IMR-90 (cell line): ENCODE results near the gene ACTN1. TPM values are rescaled to one million over a fixed set of nuclear protein-coding genes. Genes with fewer than 3 reads are reported as not detected.

Experiments used
- ATAC-seq: fragments of 200-7000 bp; cut with Tn5 transposase; 2 replicates; pipeline ENCODE4 v1.9.1; 2020; ENCODE audit warnings: low read depth, mild to moderate bottlenecking, moderate library complexity
- BruUV-seq: library from RNA; stranded (reverse); fragments of 400-500 nt; replicated peaks from 2 replicates; lab custom pipeline; 2021; lab: Mats Ljungman, UMichigan
- CTCF ChIA-PET: fragments of 300-600 bp; formaldehyde crosslinking; extraction: SDS; loops from one replicate; lab custom pipeline; 2021; ENCODE audit warnings: antibody characterized with exemption; lab: Yijun Ruan, JAX
- POLR2A ChIA-PET: fragments of 300-600 bp; sonication (Branson Sonifier 250); formaldehyde crosslinking; loops from one replicate; lab custom pipeline; 2022; ENCODE audit warnings: antibody characterized with exemption; ENCODE audit not compliant: unreplicated experiment; lab: Charles Lee
- DNase-seq: peaks from one replicate; pipeline ENCODE4 v3.0.0; 2013
- H2AFZ ChIP-seq: replicated peaks from 2 replicates; pipeline ENCODE3; 2013; ENCODE audit warnings: low read length, mild to moderate bottlenecking; ENCODE audit not compliant: poor library complexity
- H2AK5ac ChIP-seq: 2 replicates; pipeline ENCODE4 v1.6.1; 2013; ENCODE audit warnings: low read depth, low read length, inconsistent platforms
- H2AK9ac ChIP-seq: replicated peaks from 2 replicates; pipeline ENCODE3; 2013; ENCODE audit warnings: mild to moderate bottlenecking, low read depth, low read length, moderate library complexity; ENCODE audit not compliant: poor library complexity
- H2BK120ac ChIP-seq: 2 replicates; pipeline ENCODE4 v1.6.1; 2013; ENCODE audit warnings: low read depth, low read length, inconsistent platforms
- H2BK15ac ChIP-seq: 3 replicates; pipeline ENCODE4 v1.6.1; 2013; ENCODE audit warnings: low read depth, low read length, inconsistent platforms
- H2BK20ac ChIP-seq: 2 replicates; pipeline ENCODE4 v1.6.1; 2013; ENCODE audit warnings: low read depth, mild to moderate bottlenecking, inconsistent platforms, low read length, moderate library complexity
- H2BK5ac ChIP-seq: 2 replicates; pipeline ENCODE4 v1.6.1; 2013; ENCODE audit warnings: mild to moderate bottlenecking, low read depth, low read length, inconsistent platforms; ENCODE audit not compliant: poor library complexity, severe bottlenecking
- H3K14ac ChIP-seq: replicated peaks from 2 replicates; pipeline ENCODE4 v1.6.1; 2013; ENCODE audit warnings: low read depth, low read length, inconsistent platforms
- H3K18ac ChIP-seq: 2 replicates; pipeline ENCODE4 v1.6.1; 2013; ENCODE audit warnings: low read depth, low read length, control low read depth
- H3K23ac ChIP-seq: 2 replicates; pipeline ENCODE4 v1.6.1; 2013; ENCODE audit warnings: low read depth, low read length, inconsistent platforms
- H3K27ac ChIP-seq: 2 replicates; pipeline ENCODE4 v1.5.1; 2013; ENCODE audit warnings: mild to moderate bottlenecking, control low read depth, low read length; ENCODE audit not compliant: insufficient read depth
- H3K27me3 ChIP-seq: 2 replicates; pipeline ENCODE4 v1.6.1; 2013; ENCODE audit warnings: low read length; ENCODE audit not compliant: control insufficient read depth, insufficient read depth
- H3K36me3 ChIP-seq: 2 replicates; pipeline ENCODE4 v1.6.1; 2013; ENCODE audit warnings: low read length, mixed read lengths; ENCODE audit not compliant: control insufficient read depth, insufficient read depth
- H3K4ac ChIP-seq: 2 replicates; pipeline ENCODE4 v1.6.1; 2013; ENCODE audit warnings: low read depth, low read length, inconsistent platforms
- H3K4me1 ChIP-seq: 2 replicates; pipeline ENCODE4 v1.6.1; 2013; ENCODE audit warnings: low read length, mixed read lengths; ENCODE audit not compliant: control insufficient read depth, insufficient read depth
- H3K4me2 ChIP-seq: 2 replicates; pipeline ENCODE4 v1.6.1; 2013; ENCODE audit warnings: low read depth, mild to moderate bottlenecking, control low read depth, low read length, moderate library complexity
- H3K4me3 ChIP-seq: 2 replicates; pipeline ENCODE4 v1.5.1; 2013; ENCODE audit warnings: low read depth, mild to moderate bottlenecking, control low read depth, low read length, moderate library complexity; ENCODE audit not compliant: insufficient read depth
- H3K56ac ChIP-seq: 2 replicates; pipeline ENCODE4 v1.6.1; 2013; ENCODE audit warnings: low read length, inconsistent platforms; ENCODE audit not compliant: insufficient read depth; ENCODE audit errors: extremely low read depth
- H3K79me1 ChIP-seq, 2 experiments: 2 replicates each; pipeline ENCODE4 v1.6.1; 2013; ENCODE audit warnings: low read length in 2 of 2, inconsistent platforms in 1 of 2, low read depth in 1 of 2
- H3K9ac ChIP-seq: 2 replicates; pipeline ENCODE4 v1.6.1; 2013; ENCODE audit warnings: low read depth, low read length, control low read depth
- H3K9me1 ChIP-seq: 2 replicates; pipeline ENCODE4 v1.6.1; 2013; ENCODE audit warnings: low read length, inconsistent platforms; ENCODE audit not compliant: insufficient read depth
- H3K9me3 ChIP-seq: 2 replicates; pipeline ENCODE4 v1.6.1; 2013; ENCODE audit warnings: low read length; ENCODE audit not compliant: control insufficient read depth, insufficient read depth
- H4K20me1 ChIP-seq: 2 replicates; pipeline ENCODE4 v1.6.1; 2013; ENCODE audit warnings: low read length, inconsistent platforms; ENCODE audit not compliant: insufficient read depth
- H4K5ac ChIP-seq: 2 replicates; pipeline ENCODE4 v1.6.1; 2013; ENCODE audit warnings: mild to moderate bottlenecking, low read depth, low read length, control low read depth
- H4K8ac ChIP-seq, 2 experiments: 2 replicates each; pipeline ENCODE4 v1.6.1; 2013; ENCODE audit warnings: low read depth in 2 of 2, low read length in 2 of 2, control low read depth in 1 of 2, inconsistent platforms in 1 of 2
- H4K91ac ChIP-seq: 2 replicates; pipeline ENCODE4 v1.6.1; 2013; ENCODE audit warnings: low read depth, low read length, inconsistent platforms; ENCODE audit not compliant: insufficient read depth
- CHD1 ChIP-seq: IDR thresholded peaks from 2 replicates; pipeline ENCODE4 v1.6.1; 2012; ENCODE audit warnings: low read depth, low read length, improper control_type of control experiment
- NFE2L2 ChIP-seq: fragments of 150-350 bp; IDR thresholded peaks from 2 replicates; pipeline ENCODE4 v1.6.1; 2016; ENCODE audit warnings: low read depth, mild to moderate bottlenecking, low read length
- POLR2A ChIP-seq: IDR thresholded peaks from 2 replicates; pipeline ENCODE4 v1.6.1; 2012; ENCODE audit warnings: mild to moderate bottlenecking, low read depth, low read length
- WGBS, 2 experiments: methylation state at CpG; one replicate each; pipeline versions ENCODE4 v1.1.5 to v1.1.7; 2013; ENCODE audit warnings: missing lambda C conversion rate in 2 of 2; ENCODE audit not compliant: insufficient read length in 1 of 2; ENCODE audit errors: extremely low coverage in 2 of 2; 5-methylcytosine and 5-hydroxymethylcytosine counted together
- dilution Hi-C: fragments of 300-500 bp; cut with HindIII; formaldehyde crosslinking; loops from one replicate; pipeline ENCODE4 v1.14.3; 2018; ENCODE audit warnings: low sequenced_read_pairs; ENCODE audit not compliant: unreplicated experiment
- in situ Hi-C: fragments of 300-500 bp; cut with MboI; formaldehyde crosslinking; loops from 3 replicates; pipeline ENCODE4 v1.14.3; 2019; ENCODE audit warnings: low sequenced_read_pairs, inconsistent platforms, mixed read lengths
- intact Hi-C: fragments of 100-400 bp; cut with micrococcal nuclease; formaldehyde crosslinking; loops from 2 replicates; pipeline ENCODE4 v1.10.0; 2022
- polyA plus RNA-seq, 3 experiments: library from polyadenylated mRNA; depleted of rRNA; stranded (reverse); fragments of >200 nt; gene quantifications; 2 replicates each; pipeline ENCODE4 v1.2.3, GENCODE V29; 2012; ENCODE audit warnings: low replicate concordance in 1 of 3
- total RNA-seq: library from RNA; depleted of rRNA; stranded (reverse); fragments of >200 nt; gene quantifications from 2 replicates; pipeline ENCODE4 v1.2.3, GENCODE V29; 2012

ACTN1 gene
- total and polyA plus RNA-seq, 2 of the 4 experiments (the other 2 are of a cell fraction): 684 to 766 TPM

GRCh38 chr14:68890173-68890931, 88.8 kb downstream of the ACTN1 start:
- peaks cover 90% of the 10 kb centered on the region for H4K20me1 ChIP-seq
- in situ Hi-C loops: no loop called here

More at GRCh38 chr14:68890173-68890931, 88.8 kb downstream of the ACTN1 start:
- H3K23ac ChIP-seq: no peak overlapping the region; the same call in 1 of the 2 replicates
- H4K8ac ChIP-seq: no peak overlapping the region
- TF ChIP-seq CHD1: no peak
- no peak for TF ChIP-seq NFE2L2
- TF ChIP-seq POLR2A: 0 out of 2 replicates have a peak, but pooled peaks have one; percentile 4
- POLR2A ChIA-PET: no interaction called here
- no peak overlapping the region for H3K4me2 ChIP-seq
- no peak for DNase-seq
- H3K36me3 ChIP-seq: peaks cover 81% of the 10 kb centered on the region
- peaks cover 31% of the 10 kb centered on the region for H3K9me1 ChIP-seq
- peaks cover 18% of the 10 kb centered on the region for H3K4me1 ChIP-seq
- no peak overlapping the region for H3K4me3 ChIP-seq
- CTCF ChIA-PET: no interaction called here
- H4K5ac ChIP-seq: no peak overlapping the region
- no peak overlapping the region for H3K56ac ChIP-seq
- no peak overlapping the region for H3K14ac ChIP-seq
- WGBS, 2 experiments: 89% methylated on average over 6 of the region's 9 CpGs; no CpG with 5 or more reads in 1 of the 2 experiments
- H2BK20ac ChIP-seq: no peak overlapping the region
- H2BK15ac ChIP-seq: no peak overlapping the region
- no peak overlapping the region for H3K9ac ChIP-seq
- no peak overlapping the region for H2BK5ac ChIP-seq
- no peak overlapping the region for H2AK5ac ChIP-seq
- no peak overlapping the region for H2BK120ac ChIP-seq
- ATAC-seq: no peak
- no peaks in the 10 kb centered on the region for H3K27me3 ChIP-seq
- peaks cover 47 to 84% of the 10 kb centered on the region in 2 experiments for H3K79me1 ChIP-seq
- intact Hi-C loops: no loop called here
- dilution Hi-C loops: no loop called here
- H3K27ac ChIP-seq: no peak overlapping the region
- H3K18ac ChIP-seq: no peak overlapping the region
- H4K91ac ChIP-seq: no peak overlapping the region
- H3K4ac ChIP-seq: no peak overlapping the region
- no peak overlapping the region for H2AFZ ChIP-seq
- H3K9me3 ChIP-seq: no peaks in the 10 kb centered on the region
- no TSS peak for BruUV-seq
- H2AK9ac ChIP-seq: no peak overlapping the region
